GM12875 (cell line): ENCODE measurements around the gene MYO16.

Experiments
- H3K4me3 ChIP-seq: one replicate; pipeline ENCODE4 v1.5.1; 2011; ENCODE audit warnings: low read depth, low read length, control low read depth
- CTCF ChIP-seq: IDR thresholded peaks from 2 replicates; pipeline ENCODE4 v1.5.1; 2011; ENCODE audit warnings: low read depth, mild to moderate bottlenecking, control low read depth, inconsistent platforms, low read length, moderate library complexity, borderline replicate concordance; ENCODE audit not compliant: insufficient read depth

MYO16 gene

GRCh38 chr13:109207622-109208021 lies 578.2 kb downstream of the MYO16 start:
- no peak for TF ChIP-seq CTCF
- no peak overlapping the region for H3K4me3 ChIP-seq

- no peak for TF ChIP-seq CTCF
Measured at GRCh38 chr13:109208522-109208921, 579.1 kb downstream of the MYO16 start.

GRCh38 chr13:109209526-109209925 lies 580.1 kb downstream of the MYO16 start:
- TF ChIP-seq CTCF, result no peak
- no peak overlapping the region for H3K4me3 ChIP-seq

More at GRCh38 chr13:109208522-109208921, 579.1 kb downstream of the MYO16 start:
- no peak overlapping the region for H3K4me3 ChIP-seq

GRCh38 chr13:109211616-109212015 lies 582.2 kb downstream of the MYO16 start:
- no peak for TF ChIP-seq CTCF
- no peak overlapping the region for H3K4me3 ChIP-seq

GRCh38 chr13:109212650-109213049 lies 583.2 kb downstream of the MYO16 start:
- no peak for TF ChIP-seq CTCF
- no peak overlapping the region for H3K4me3 ChIP-seq

- no peak for TF ChIP-seq CTCF
- no peak overlapping the region for H3K4me3 ChIP-seq
Measured at GRCh38 chr13:109213714-109214113, 584.3 kb downstream of the MYO16 start.

GRCh38 chr13:109214393-109214792 lies 585.0 kb downstream of the MYO16 start:
- no peak overlapping the region for H3K4me3 ChIP-seq
- no peak for TF ChIP-seq CTCF
